Smooth muscle cell (in vitro differentiated cells): ENCODE measurements around the gene NECTIN4. TPM values are rescaled to one million over a fixed set of nuclear protein-coding genes. Genes with fewer than 3 reads are reported as not detected.

Experiments
- DNase-seq: peaks from one replicate; lab custom pipeline; 2025; ENCODE audit not compliant: unreplicated experiment; lab: John Stamatoyannopoulos, UW
- H2AFZ ChIP-seq: fragments of 200-600 bp; sonication (generic); 2 replicates; pipeline ENCODE4 v1.6.0; 2016; ENCODE audit warnings: antibody characterized with exemption, low read depth, mild to moderate bottlenecking
- H3F3A ChIP-seq: fragments of 200-600 bp; sonication (generic); 2 replicates; pipeline ENCODE4 v1.6.0; 2017; ENCODE audit warnings: antibody characterized with exemption, low read depth
- H3K27ac ChIP-seq: fragments of 200-600 bp; sonication (generic); 2 replicates; pipeline ENCODE4 v1.5.1; 2016; ENCODE audit warnings: low read depth, mild to moderate bottlenecking
- H3K27me3 ChIP-seq: fragments of 200-600 bp; sonication (generic); 2 replicates; pipeline ENCODE4 v1.6.1; 2016; ENCODE audit warnings: low read depth, mild to moderate bottlenecking
- H3K36me3 ChIP-seq: fragments of 200-600 bp; sonication (generic); 2 replicates; pipeline ENCODE4 v1.5.1; 2016; ENCODE audit warnings: low read depth
- H3K4me1 ChIP-seq: fragments of 200-600 bp; sonication (generic); 2 replicates; pipeline ENCODE4 v1.5.1; 2016; ENCODE audit warnings: low read depth
- H3K4me2 ChIP-seq: fragments of 200-600 bp; sonication (generic); 2 replicates; pipeline ENCODE4 v1.6.0; 2016; ENCODE audit warnings: mild to moderate bottlenecking
- H3K4me3 ChIP-seq: fragments of 200-600 bp; sonication (generic); 2 replicates; pipeline ENCODE4 v1.5.1; 2016; ENCODE audit warnings: mild to moderate bottlenecking
- H3K79me2 ChIP-seq: fragments of 200-600 bp; sonication (generic); 2 replicates; pipeline ENCODE4 v1.6.0; 2016; ENCODE audit warnings: low read depth, mild to moderate bottlenecking
- H3K9ac ChIP-seq: fragments of 200-600 bp; sonication (generic); 2 replicates; pipeline ENCODE4 v1.6.0; 2016; ENCODE audit warnings: low read depth
- H3K9me3 ChIP-seq: fragments of 200-600 bp; sonication (generic); replicated peaks from 2 replicates; pipeline ENCODE4 v1.5.1; 2016; ENCODE audit warnings: low read depth
- H4K20me1 ChIP-seq: fragments of 200-600 bp; sonication (generic); 2 replicates; pipeline ENCODE4 v1.6.0; 2016; ENCODE audit warnings: low read depth
- WGBS: methylation state at CpG from one replicate; pipeline ENCODE4 v1.1.7; 2016; ENCODE audit warnings: low lambda C conversion rate; 5-methylcytosine and 5-hydroxymethylcytosine counted together
- polyA plus RNA-seq: library from polyadenylated mRNA; unstranded; fragments of >200 nt; fragmentation: Nextera tagmentation; extraction: Ambion mirVana; gene quantifications from 2 replicates; pipeline ENCODE4 v1.2.1, GENCODE V29; 2016
- total RNA-seq: library from RNA; depleted of rRNA; stranded (reverse); fragments of >200 nt; gene quantifications from 2 replicates; pipeline ENCODE4 v1.2.3, GENCODE V29; 2014
- TF ChIP-seq, protein P1 (sequence below): fragments of 200-600 bp; sonication (generic); IDR thresholded peaks from 2 replicates; pipeline ENCODE4 v1.5.1; 2017; ENCODE audit warnings: borderline replicate concordance, mild to moderate bottlenecking, antibody characterized with exemption; ENCODE audit not compliant: insufficient read depth, poor library complexity, severe bottlenecking

The NECTIN4 gene
- total and polyA plus RNA-seq, 2 experiments from 2014 or later: 12.7 to 18.2 TPM

DNA sequence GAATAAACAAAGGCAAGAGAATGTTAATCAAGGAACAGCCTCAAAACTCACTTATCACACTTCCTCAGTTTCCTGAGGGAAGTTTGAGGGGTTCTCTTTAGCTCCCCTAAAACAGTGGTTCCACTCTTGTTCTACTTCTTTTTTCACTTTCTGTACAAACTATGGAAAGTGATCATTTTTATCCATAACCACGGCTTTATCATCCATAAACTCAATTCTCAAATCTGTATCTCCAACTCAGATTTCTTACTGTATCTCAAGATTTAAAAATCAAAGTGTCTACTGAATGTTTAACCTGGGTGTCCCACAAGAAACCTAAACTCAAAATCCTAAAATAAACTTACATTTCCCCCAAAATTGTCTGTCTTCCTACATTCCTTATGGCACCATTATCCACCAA, 24.6 kb upstream of the NECTIN4 start:
- Histone ChIP-seq H3K4me3 (no peak overlapping the region), H3K36me3 (no peaks in the 10 kb centered on the region), H4K20me1 (peaks cover 61% of the 10 kb centered on the region), H3F3A (no peaks in the 10 kb centered on the region), H2AFZ (no peak overlapping the region), H3K27ac (no peak overlapping the region), H3K79me2 (peaks cover 96% of the 10 kb centered on the region), H3K4me1 (peaks cover 5% of the 10 kb centered on the region), H3K27me3 (no peaks in the 10 kb centered on the region), H3K4me2 (no peak overlapping the region), H3K9ac (no peak overlapping the region), H3K9me3 (no peaks in the 10 kb centered on the region)
- TF ChIP-seq, protein P1, sequence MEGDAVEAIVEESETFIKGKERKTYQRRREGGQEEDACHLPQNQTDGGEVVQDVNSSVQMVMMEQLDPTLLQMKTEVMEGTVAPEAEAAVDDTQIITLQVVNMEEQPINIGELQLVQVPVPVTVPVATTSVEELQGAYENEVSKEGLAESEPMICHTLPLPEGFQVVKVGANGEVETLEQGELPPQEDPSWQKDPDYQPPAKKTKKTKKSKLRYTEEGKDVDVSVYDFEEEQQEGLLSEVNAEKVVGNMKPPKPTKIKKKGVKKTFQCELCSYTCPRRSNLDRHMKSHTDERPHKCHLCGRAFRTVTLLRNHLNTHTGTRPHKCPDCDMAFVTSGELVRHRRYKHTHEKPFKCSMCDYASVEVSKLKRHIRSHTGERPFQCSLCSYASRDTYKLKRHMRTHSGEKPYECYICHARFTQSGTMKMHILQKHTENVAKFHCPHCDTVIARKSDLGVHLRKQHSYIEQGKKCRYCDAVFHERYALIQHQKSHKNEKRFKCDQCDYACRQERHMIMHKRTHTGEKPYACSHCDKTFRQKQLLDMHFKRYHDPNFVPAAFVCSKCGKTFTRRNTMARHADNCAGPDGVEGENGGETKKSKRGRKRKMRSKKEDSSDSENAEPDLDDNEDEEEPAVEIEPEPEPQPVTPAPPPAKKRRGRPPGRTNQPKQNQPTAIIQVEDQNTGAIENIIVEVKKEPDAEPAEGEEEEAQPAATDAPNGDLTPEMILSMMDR: no peak
- no peak for DNase-seq
- 100% methylated on average over 1 of the region's 1 CpG for WGBS

DNA sequence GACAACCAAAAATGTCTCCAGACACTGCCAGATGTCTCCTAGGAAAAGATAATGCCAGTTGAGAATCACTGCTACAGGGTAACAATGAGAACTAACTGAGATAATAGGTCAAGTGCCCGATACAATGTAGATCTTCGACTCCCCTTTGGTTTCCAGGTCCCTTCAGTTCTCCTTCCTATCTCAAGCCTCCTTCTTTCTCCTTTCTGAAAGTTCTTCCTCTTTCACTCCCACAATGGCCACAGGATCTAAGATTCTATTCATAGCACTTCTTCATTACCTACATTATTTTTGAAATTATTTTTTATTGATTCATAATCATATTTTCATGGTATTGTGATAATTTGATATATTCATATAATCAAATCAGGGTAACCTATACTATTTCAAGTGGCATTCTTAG, 22.2 kb upstream of the NECTIN4 start:
- Histone ChIP-seq H3K9me3 (no peaks in the 10 kb centered on the region), H3K27me3 (no peaks in the 10 kb centered on the region), H3K9ac (no peak overlapping the region), H4K20me1 (peaks cover 74% of the 10 kb centered on the region), H3K27ac (no peak overlapping the region), H2AFZ (no peak overlapping the region), H3K4me1 (no peaks in the 10 kb centered on the region), H3K36me3 (no peaks in the 10 kb centered on the region), H3F3A (no peaks in the 10 kb centered on the region), H3K79me2 (peaks cover 100% of the 10 kb centered on the region), H3K4me3 (no peak overlapping the region), H3K4me2 (no peak overlapping the region)
- DNase-seq: no peak
- 96% methylated on average over 2 of the region's 2 CpGs for WGBS
- TF ChIP-seq, protein P1: no peak

DNA sequence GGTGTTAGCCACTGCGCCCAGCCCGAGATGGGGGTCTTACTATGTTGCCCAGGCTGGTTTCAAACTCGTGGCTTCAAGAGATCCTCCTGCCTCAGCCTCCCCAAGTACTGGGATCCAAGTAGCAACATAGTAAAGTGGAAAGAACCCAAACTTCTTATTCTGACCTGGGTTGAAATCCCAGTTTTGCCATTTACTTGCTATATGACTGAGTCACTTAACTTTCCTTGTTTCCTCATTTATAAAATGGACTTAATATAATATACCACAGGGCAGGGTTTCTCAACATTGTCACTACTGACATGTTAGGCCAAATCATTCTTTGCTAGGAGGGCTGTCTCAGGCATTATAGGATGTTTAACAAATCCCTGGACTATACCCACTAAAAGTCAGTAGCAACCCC, 21.8 kb upstream of the NECTIN4 start:
- no peaks in the 10 kb centered on the region for H3K36me3 ChIP-seq
- 100% methylated on average over 3 of the region's 3 CpGs for WGBS
- TF ChIP-seq, protein P1: no peak
- H4K20me1 ChIP-seq: peaks cover 76% of the 10 kb centered on the region
- no peaks in the 10 kb centered on the region for H3K9me3 ChIP-seq
- H3K27ac ChIP-seq: no peak overlapping the region
- H2AFZ ChIP-seq: no peak overlapping the region
- no peak overlapping the region for H3K4me3 ChIP-seq
- no peaks in the 10 kb centered on the region for H3K27me3 ChIP-seq
- H3K9ac ChIP-seq: no peak overlapping the region
- H3K4me2 ChIP-seq: no peak overlapping the region
- H3F3A ChIP-seq: no peaks in the 10 kb centered on the region
- peaks cover 100% of the 10 kb centered on the region for H3K79me2 ChIP-seq
- no peak for DNase-seq
- no peaks in the 10 kb centered on the region for H3K4me1 ChIP-seq

DNA sequence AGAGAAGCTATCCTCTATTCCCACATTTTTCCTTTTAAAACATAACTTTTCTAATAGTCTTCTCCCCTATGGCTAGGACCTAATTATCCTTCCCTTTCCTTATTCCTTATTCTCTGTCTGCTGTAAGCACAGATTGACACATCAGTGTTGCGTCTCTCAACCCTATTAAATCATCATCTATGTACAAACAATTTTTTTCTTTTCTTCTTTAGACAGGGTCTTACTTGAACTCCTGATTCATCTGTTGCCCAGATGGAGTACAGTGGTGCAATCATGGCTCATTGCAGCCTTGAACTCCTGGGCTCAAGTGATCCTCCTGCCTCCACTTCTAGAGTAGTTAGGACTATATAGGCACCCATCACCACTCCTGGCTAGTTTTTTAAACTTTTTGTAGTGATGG, 17.1 kb upstream of the NECTIN4 start:
- no peak overlapping the region for H3K4me2 ChIP-seq
- no peak overlapping the region for H3K4me3 ChIP-seq
- WGBS: 92% methylated on average over 1 of the region's 1 CpG
- no peaks in the 10 kb centered on the region for H3K4me1 ChIP-seq
- peaks cover 74% of the 10 kb centered on the region for H4K20me1 ChIP-seq
- no peak overlapping the region for H2AFZ ChIP-seq
- no peak overlapping the region for H3K27ac ChIP-seq
- DNase-seq: no peak
- H3K9ac ChIP-seq: no peak overlapping the region
- H3K27me3 ChIP-seq: no peaks in the 10 kb centered on the region
- H3K79me2 ChIP-seq: peaks cover 84% of the 10 kb centered on the region
- H3K36me3 ChIP-seq: no peaks in the 10 kb centered on the region
- no peaks in the 10 kb centered on the region for H3K9me3 ChIP-seq
- TF ChIP-seq, protein P1: no peak
- no peaks in the 10 kb centered on the region for H3F3A ChIP-seq
